Parathyroid adenoma (tissue), 2 donors: ENCODE measurements around the gene SMARCE1.

Source experiments
- H2AFZ ChIP-seq: fragments of 300-600 bp; sonication (generic); one replicate; pipeline ENCODE4 v1.7.0; 2017; ENCODE audit warnings: antibody characterized with exemption, mild to moderate bottlenecking
- H3K27ac ChIP-seq: fragments of 300-600 bp; sonication (generic); one replicate; pipeline ENCODE4 v1.7.0; 2017
- H3K27me3 ChIP-seq: fragments of 300-600 bp; sonication (generic); one replicate; pipeline ENCODE4 v1.7.0; 2017; ENCODE audit warnings: low read length; ENCODE audit not compliant: control insufficient read depth, insufficient read depth
- H3K36me3 ChIP-seq: fragments of 300-600 bp; sonication (generic); one replicate; pipeline ENCODE4 v1.7.0; 2017; ENCODE audit warnings: low read length; ENCODE audit not compliant: control insufficient read depth, insufficient read depth
- H3K4me1 ChIP-seq: fragments of 300-600 bp; sonication (generic); one replicate; pipeline ENCODE4 v1.7.0; 2017; ENCODE audit warnings: control low read depth
- H3K4me2 ChIP-seq: fragments of 300-600 bp; sonication (generic); one replicate; pipeline ENCODE4 v1.7.0; 2017; ENCODE audit warnings: low read length
- H3K4me3 ChIP-seq: fragments of 300-600 bp; sonication (generic); one replicate; pipeline ENCODE4 v1.7.0; 2017; ENCODE audit warnings: low read depth, low read length
- H3K79me2 ChIP-seq: fragments of 300-600 bp; sonication (generic); one replicate; pipeline ENCODE4 v1.7.0; 2017; ENCODE audit warnings: control low read depth
- H3K9ac ChIP-seq: fragments of 300-600 bp; sonication (generic); one replicate; pipeline ENCODE4 v1.7.0; 2017; ENCODE audit warnings: mild to moderate bottlenecking
- H3K9me3 ChIP-seq: fragments of 300-600 bp; sonication (generic); one replicate; pipeline ENCODE4 v1.7.0; 2017; ENCODE audit warnings: low read length; ENCODE audit not compliant: control insufficient read depth
- CTCF ChIP-seq: fragments of 300-600 bp; sonication (generic); IDR thresholded peaks from one replicate; pipeline ENCODE4 v1.7.0; 2017; ENCODE audit warnings: antibody characterized with exemption, mild to moderate bottlenecking
- donor health status: primary hyperparathyroidism.

The SMARCE1 gene

GRCh38 chr17:40637931-40638330, 9.7 kb downstream of the SMARCE1 start:
- H3K27ac ChIP-seq: no peak overlapping the region
- no peaks in the 10 kb centered on the region for H3K4me1 ChIP-seq
- no peak overlapping the region for H3K4me2 ChIP-seq
- H3K4me3 ChIP-seq: no peak overlapping the region
- H2AFZ ChIP-seq: no peak overlapping the region
- TF ChIP-seq CTCF: no peak
- no peaks in the 10 kb centered on the region for H3K27me3 ChIP-seq
- H3K9me3 ChIP-seq: no peaks in the 10 kb centered on the region
- H3K79me2 ChIP-seq: no peaks in the 10 kb centered on the region
- H3K9ac ChIP-seq: no peak overlapping the region
- H3K36me3 ChIP-seq: no peaks in the 10 kb centered on the region

GRCh38 chr17:40633871-40634270, 13.7 kb downstream of the SMARCE1 start:
- Histone ChIP-seq H3K27ac (no peak overlapping the region), H3K36me3 (no peaks in the 10 kb centered on the region), H3K27me3 (no peaks in the 10 kb centered on the region), H3K4me2 (no peak overlapping the region), H3K79me2 (no peaks in the 10 kb centered on the region), H3K9ac (no peak overlapping the region), H3K4me3 (no peak overlapping the region), H2AFZ (no peak overlapping the region), H3K9me3 (no peaks in the 10 kb centered on the region), H3K4me1 (no peaks in the 10 kb centered on the region)
- TF ChIP-seq CTCF: no peak

- H3K79me2 ChIP-seq: no peaks in the 10 kb centered on the region
- H3K27ac ChIP-seq: no peak overlapping the region
- no peaks in the 10 kb centered on the region for H3K36me3 ChIP-seq
- no peak overlapping the region for H3K4me3 ChIP-seq
- H3K27me3 ChIP-seq: no peaks in the 10 kb centered on the region
- no peak overlapping the region for H3K4me2 ChIP-seq
- H2AFZ ChIP-seq: no peak overlapping the region
- no peak for TF ChIP-seq CTCF
- no peaks in the 10 kb centered on the region for H3K4me1 ChIP-seq
- no peak overlapping the region for H3K9ac ChIP-seq
- H3K9me3 ChIP-seq: no peaks in the 10 kb centered on the region
Observed at GRCh38 chr17:40632216-40632615, 15.4 kb downstream of the SMARCE1 start.

GRCh38 chr17:40629842-40630241, 17.8 kb downstream of the SMARCE1 start:
- Histone ChIP-seq H3K4me2 (no peak overlapping the region), H3K79me2 (no peaks in the 10 kb centered on the region), H3K27me3 (no peaks in the 10 kb centered on the region), H3K4me1 (no peaks in the 10 kb centered on the region), H3K9ac (no peak overlapping the region), H3K9me3 (no peaks in the 10 kb centered on the region), H2AFZ (no peak overlapping the region), H3K27ac (no peak overlapping the region), H3K36me3 (no peaks in the 10 kb centered on the region), H3K4me3 (no peak overlapping the region)
- no peak for TF ChIP-seq CTCF

- Histone ChIP-seq H3K36me3 (no peaks in the 10 kb centered on the region), H3K9ac (no peak overlapping the region), H3K4me2 (no peak overlapping the region), H3K27ac (no peak overlapping the region), H3K79me2 (no peaks in the 10 kb centered on the region), H3K27me3 (no peaks in the 10 kb centered on the region), H3K4me1 (no peaks in the 10 kb centered on the region), H3K4me3 (no peak overlapping the region), H3K9me3 (no peaks in the 10 kb centered on the region), H2AFZ (no peak overlapping the region)
- TF ChIP-seq CTCF: no peak
Observed at GRCh38 chr17:40625311-40625710, 22.3 kb downstream of the SMARCE1 start.
